ENCODE results near the gene GJD4. TPM values are rescaled to one million over a fixed set of nuclear protein-coding genes. Genes with fewer than 3 reads are reported as not detected.

GJD4 gene
- total RNA-seq, 1 donor from 2014 or later: not detected

DNA sequence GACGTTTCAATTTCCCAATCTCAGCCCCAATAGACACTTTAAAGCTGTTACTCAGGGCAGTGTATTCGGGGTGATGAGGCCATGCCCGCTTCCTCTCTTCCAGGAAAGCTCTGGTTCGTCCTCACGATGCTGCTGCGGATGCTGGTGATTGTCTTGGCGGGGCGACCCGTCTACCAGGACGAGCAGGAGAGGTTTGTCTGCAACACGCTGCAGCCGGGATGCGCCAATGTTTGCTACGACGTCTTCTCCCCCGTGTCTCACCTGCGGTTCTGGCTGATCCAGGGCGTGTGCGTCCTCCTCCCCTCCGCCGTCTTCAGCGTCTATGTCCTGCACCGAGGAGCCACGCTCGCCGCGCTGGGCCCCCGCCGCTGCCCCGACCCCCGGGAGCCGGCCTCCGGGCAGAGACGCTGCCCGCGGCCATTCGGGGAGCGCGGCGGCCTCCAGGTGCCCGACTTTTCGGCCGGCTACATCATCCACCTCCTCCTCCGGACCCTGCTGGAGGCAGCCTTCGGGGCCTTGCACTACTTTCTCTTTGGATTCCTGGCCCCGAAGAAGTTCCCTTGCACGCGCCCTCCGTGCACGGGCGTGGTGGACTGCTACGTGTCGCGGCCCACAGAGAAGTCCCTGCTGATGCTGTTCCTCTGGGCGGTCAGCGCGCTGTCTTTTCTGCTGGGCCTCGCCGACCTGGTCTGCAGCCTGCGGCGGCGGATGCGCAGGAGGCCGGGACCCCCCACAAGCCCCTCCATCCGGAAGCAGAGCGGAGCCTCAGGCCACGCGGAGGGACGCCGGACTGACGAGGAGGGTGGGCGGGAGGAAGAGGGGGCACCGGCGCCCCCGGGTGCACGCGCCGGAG is 2.6 kb downstream of the GJD4 start:
- peaks cover 2% of the 10 kb centered on the region for H3K27me3 Mint-ChIP-seq (ENCODE audit: low read depth)
- no peaks in the 10 kb centered on the region for H3K9me3 Mint-ChIP-seq (ENCODE audit: low read depth)
- H3K36me3 Mint-ChIP-seq (ENCODE audit: low read depth): no peaks in the 10 kb centered on the region
- TF ChIP-seq, protein P1, sequence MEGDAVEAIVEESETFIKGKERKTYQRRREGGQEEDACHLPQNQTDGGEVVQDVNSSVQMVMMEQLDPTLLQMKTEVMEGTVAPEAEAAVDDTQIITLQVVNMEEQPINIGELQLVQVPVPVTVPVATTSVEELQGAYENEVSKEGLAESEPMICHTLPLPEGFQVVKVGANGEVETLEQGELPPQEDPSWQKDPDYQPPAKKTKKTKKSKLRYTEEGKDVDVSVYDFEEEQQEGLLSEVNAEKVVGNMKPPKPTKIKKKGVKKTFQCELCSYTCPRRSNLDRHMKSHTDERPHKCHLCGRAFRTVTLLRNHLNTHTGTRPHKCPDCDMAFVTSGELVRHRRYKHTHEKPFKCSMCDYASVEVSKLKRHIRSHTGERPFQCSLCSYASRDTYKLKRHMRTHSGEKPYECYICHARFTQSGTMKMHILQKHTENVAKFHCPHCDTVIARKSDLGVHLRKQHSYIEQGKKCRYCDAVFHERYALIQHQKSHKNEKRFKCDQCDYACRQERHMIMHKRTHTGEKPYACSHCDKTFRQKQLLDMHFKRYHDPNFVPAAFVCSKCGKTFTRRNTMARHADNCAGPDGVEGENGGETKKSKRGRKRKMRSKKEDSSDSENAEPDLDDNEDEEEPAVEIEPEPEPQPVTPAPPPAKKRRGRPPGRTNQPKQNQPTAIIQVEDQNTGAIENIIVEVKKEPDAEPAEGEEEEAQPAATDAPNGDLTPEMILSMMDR (IDR thresholded peaks at IDR 0.05): no peak
- H3K4me1 Mint-ChIP-seq (ENCODE audit: low read depth): no peaks in the 10 kb centered on the region
- H3K27ac Mint-ChIP-seq (ENCODE audit: unreplicated experiment): no peak overlapping the region
- DNase-seq (ENCODE audit: low spot score): no peak
- no peak overlapping the region for H3K4me3 Mint-ChIP-seq (ENCODE audit: unreplicated experiment)

DNA sequence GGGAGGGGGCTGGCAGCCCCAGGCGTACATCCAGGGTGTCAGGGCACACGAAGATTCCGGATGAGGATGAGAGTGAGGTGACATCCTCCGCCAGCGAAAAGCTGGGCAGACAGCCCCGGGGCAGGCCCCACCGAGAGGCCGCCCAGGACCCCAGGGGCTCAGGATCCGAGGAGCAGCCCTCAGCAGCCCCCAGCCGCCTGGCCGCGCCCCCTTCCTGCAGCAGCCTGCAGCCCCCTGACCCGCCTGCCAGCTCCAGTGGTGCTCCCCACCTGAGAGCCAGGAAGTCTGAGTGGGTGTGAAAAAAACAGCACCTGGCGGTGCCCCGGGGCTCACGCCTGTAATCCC is 3.2 kb downstream of the GJD4 start:
- H3K4me3 Mint-ChIP-seq (ENCODE audit: unreplicated experiment): no peak overlapping the region
- H3K27me3 Mint-ChIP-seq (ENCODE audit: low read depth): peaks cover 2% of the 10 kb centered on the region
- no peaks in the 10 kb centered on the region for H3K4me1 Mint-ChIP-seq (ENCODE audit: low read depth)
- TF ChIP-seq, protein P1 (IDR thresholded peaks at IDR 0.05): no peak
- no peaks in the 10 kb centered on the region for H3K9me3 Mint-ChIP-seq (ENCODE audit: low read depth)
- no peak for DNase-seq (ENCODE audit: low spot score)
- no peaks in the 10 kb centered on the region for H3K36me3 Mint-ChIP-seq (ENCODE audit: low read depth)
- no peak overlapping the region for H3K27ac Mint-ChIP-seq (ENCODE audit: unreplicated experiment)

DNA sequence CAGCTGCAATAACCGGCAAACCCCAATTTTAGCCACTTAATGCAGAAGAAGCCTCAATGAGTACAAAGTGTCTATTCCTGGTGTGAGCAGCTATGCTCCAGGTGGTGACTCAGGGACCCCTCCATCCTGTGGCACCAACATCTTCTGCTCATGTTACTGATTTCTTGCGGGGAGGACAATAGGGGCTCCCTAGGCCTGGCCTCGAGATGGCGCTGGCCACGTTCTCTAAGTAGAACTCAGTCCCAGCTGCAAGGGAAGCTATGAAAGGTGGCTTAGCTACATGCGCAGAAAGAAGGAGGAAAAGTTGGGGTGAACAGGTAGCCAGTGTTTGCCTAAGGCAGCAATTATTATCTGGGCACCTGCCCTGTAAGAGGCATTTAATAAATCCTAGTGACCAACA is 6.6 kb downstream of the GJD4 start:
- no peak overlapping the region for H3K4me3 Mint-ChIP-seq (ENCODE audit: unreplicated experiment)
- no peaks in the 10 kb centered on the region for H3K9me3 Mint-ChIP-seq (ENCODE audit: low read depth)
- H3K27me3 Mint-ChIP-seq (ENCODE audit: low read depth): peaks cover 2% of the 10 kb centered on the region
- no peak for DNase-seq (ENCODE audit: low spot score)
- no peaks in the 10 kb centered on the region for H3K36me3 Mint-ChIP-seq (ENCODE audit: low read depth)
- peaks cover 2% of the 10 kb centered on the region for H3K4me1 Mint-ChIP-seq (ENCODE audit: low read depth)
- H3K27ac Mint-ChIP-seq (ENCODE audit: unreplicated experiment): no peak overlapping the region
- TF ChIP-seq, protein P1 (IDR thresholded peaks at IDR 0.05): peak; percentile 24

DNA sequence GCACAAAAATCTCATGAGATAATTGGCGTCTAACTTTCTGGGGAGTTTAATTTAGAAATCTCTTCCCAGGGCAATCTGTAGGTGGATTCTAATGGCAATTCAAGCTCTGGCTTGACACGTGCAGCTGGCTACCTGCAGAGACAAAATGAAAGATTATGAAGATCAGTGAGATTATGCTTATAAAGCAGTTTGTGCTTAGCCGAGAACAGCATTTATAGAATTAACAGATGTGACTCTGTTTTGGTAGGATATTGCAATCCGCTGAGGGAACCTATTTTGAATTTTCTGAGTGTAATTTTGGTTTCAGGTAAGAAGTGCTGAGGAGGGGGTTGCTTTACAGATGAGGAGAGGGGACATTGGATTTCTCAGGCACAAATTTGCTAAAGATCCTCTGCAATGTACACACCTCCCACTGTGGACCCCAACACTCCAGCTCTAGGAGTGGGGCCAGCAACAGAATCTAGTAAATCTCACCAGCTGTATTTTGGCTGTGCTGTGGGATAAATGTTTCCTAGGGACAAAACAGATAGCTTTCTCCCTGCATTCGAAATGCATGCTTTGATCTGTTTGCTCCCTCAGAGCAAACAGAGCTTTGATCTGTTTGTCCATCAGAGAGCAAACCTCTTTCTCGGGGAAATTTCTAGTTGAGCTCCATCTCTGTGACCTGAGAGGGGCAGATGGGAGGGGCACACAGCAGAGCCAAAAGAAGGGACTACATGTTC is 7.4 kb downstream of the GJD4 start:
- peaks cover 2% of the 10 kb centered on the region for H3K27me3 Mint-ChIP-seq (ENCODE audit: low read depth)
- TF ChIP-seq, protein P1 (IDR thresholded peaks at IDR 0.05): no peak
- H3K9me3 Mint-ChIP-seq (ENCODE audit: low read depth): no peaks in the 10 kb centered on the region
- H3K36me3 Mint-ChIP-seq (ENCODE audit: low read depth): no peaks in the 10 kb centered on the region
- no peak overlapping the region for H3K27ac Mint-ChIP-seq (ENCODE audit: unreplicated experiment)
- peaks cover 2% of the 10 kb centered on the region for H3K4me1 Mint-ChIP-seq (ENCODE audit: low read depth)
- DNase-seq (ENCODE audit: low spot score): no peak
- no peak overlapping the region for H3K4me3 Mint-ChIP-seq (ENCODE audit: unreplicated experiment)

DNA sequence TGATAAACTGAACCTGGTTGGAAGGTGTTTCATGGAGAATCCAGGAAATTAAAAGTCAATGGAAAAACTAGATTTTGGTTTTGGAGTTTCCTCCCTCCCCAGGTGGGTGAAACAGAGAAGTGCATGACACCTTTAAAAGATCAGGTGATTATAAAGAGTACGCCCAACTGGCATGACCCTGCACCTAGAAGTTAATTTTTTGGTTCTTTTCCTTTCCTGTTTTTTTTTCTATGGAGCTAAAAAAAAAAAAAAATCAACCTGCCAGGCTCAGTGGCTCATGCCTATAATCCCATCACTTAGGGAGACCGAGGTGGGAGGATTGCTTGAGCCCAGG is 7.9 kb downstream of the GJD4 start:
- H3K4me1 Mint-ChIP-seq (ENCODE audit: low read depth): peaks cover 2% of the 10 kb centered on the region
- no peaks in the 10 kb centered on the region for H3K9me3 Mint-ChIP-seq (ENCODE audit: low read depth)
- H3K4me3 Mint-ChIP-seq (ENCODE audit: unreplicated experiment): no peak overlapping the region
- H3K27me3 Mint-ChIP-seq (ENCODE audit: low read depth): peaks cover 2% of the 10 kb centered on the region
- no peak overlapping the region for H3K27ac Mint-ChIP-seq (ENCODE audit: unreplicated experiment)
- TF ChIP-seq, protein P1 (IDR thresholded peaks at IDR 0.05): no peak
- no peaks in the 10 kb centered on the region for H3K36me3 Mint-ChIP-seq (ENCODE audit: low read depth)
- no peak for DNase-seq (ENCODE audit: low spot score)

Measured in chondrocyte (in vitro differentiated cells).